NCI-H510A treated with DMSO at 0.1 percent for 48 hours (cell line): ENCODE data around the gene TYK2.
"Not testable (repeated sequence)": the region's sequence is repeated elsewhere in the genome, so short reads cannot be mapped to it uniquely, and the experiment has no call there.

Experiments used
- DNase-seq: peaks from one replicate; lab custom pipeline; 2025; lab: John Stamatoyannopoulos, UW

TYK2 gene

DNA sequence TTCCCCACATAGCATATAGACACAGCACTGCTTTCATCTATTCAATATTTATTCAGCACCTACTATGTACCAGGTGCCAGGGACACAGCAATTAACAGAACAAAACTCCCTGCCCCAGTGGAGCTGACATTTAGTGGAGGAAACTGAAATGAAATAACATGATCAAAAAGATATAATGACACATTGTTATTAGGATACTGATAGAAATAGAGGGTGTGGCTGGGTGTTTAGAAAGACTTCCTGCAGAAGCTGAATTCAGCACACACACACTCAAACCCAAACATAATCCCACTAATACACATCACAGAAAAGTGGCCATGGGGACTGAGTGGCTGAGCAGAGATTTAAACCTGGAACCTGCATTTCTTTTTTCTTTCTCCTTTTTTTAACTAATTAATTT lies 26.7 kb upstream of the TYK2 start:
- DNase-seq: no peak

DNA sequence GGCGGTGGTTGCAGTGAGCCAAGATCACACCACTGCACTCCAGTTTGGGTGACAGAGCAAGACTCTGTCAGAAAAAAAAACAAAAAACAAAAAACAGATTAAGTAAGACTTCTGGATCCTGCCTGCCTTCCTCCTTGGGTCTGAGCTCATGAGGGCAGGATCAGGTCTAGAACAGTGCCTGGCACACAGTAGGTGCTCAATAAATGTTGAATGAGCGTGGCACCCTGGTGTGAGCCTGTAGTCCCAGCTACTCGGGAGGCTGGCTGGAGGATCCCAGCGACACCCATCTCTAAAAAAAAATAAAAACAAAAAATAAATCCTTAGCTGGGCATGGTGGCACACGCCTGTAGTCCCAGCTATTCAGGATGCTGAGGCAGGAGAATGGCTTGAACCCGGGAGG lies 25.8 kb upstream of the TYK2 start:
- no peak for DNase-seq

DNA sequence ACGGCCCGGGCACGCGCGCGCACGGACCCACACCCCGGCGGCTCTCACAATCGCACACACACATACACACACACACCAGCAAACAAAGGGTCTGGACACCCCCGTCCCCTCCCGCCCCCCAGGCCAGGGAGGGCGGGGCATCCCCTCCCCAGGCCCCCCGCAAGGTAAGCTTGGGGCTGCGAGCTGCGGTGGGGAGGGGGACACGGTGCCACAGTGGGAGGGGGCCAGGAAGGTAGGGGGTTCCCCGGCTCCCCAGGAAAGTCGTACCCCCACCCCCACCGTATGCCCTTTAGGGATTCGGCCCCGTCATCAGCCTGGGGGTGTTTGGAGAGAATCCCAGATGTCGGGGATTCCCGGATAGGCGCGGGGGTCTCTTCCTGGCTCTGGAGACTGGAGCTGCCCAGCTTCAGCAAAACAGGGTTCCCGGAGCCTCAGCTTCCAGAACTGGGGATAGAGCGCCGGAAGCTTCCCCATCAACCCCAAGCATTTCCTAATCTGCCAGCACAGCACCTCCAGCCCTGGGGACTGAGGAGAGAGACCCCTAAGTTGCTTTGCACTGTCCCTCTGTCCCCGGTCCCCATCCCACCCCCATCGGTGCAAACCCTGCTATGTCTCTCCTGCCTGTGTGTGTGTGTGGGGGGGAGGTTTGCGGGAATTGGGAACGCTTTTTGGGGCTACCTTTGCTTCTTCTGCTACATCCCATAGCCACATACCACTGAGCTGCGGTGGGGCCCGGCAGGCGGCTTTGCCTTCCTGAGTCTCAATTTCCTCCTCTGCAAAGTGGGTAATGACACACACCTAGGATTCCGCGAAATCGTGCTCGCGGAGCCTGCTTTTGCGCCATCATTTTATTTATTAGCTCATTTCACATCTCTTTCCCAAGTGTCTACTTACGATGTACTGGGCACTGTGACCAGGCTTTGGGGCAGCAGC lies 24.8 kb upstream of the TYK2 start:
- DNase-seq: no peak

DNA sequence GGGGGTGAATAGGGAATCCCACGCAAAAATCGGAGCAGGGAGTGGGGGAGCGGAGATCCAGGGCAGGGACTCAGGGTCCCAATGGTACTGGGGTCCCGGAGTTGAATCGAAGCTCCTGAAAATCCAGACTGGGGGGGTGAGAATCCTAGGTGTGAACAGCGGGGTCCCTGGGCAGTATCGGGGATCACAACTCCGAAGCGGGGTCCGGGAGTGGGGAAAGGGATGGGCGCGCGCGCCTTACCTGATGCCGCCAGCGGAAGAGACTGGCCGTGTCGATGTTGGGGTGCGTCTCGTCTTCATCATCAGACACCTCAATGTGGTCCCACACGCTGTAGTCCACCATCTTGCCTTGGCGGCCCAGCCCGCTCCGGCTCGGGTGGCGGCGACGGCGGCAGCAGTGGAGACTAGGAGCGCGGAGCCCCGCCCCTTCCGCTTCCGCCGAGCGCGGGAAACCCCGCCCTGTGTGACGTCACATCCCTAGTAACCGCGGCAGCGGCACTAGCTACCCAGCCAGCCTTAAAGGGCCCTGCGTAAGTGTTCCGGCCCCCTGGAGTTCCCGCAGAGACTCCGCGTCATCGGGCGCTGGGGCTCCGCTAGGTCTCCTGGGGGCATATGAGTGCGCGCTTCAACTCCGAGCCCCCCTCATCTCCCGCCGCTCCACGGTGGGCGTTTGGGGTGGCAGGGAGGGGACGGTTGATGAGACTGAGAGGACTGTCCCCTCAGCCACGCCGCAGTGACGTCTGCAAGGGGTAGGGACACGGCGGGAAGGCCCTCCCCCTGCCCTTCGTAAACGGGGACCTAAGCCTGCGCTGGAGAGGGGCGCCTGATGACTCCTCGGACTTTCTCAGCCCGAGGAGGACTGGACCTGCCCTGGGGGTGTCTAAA lies 23.0 kb upstream of the TYK2 start, which contains the start of gene CDC37:
CDC37 (minus strand) TSS at position 406 of the 885 bp plus-strand sequence; CDS start at position 343, 63 bp downstream.
- DNase-seq: peak; percentile 99

DNA sequence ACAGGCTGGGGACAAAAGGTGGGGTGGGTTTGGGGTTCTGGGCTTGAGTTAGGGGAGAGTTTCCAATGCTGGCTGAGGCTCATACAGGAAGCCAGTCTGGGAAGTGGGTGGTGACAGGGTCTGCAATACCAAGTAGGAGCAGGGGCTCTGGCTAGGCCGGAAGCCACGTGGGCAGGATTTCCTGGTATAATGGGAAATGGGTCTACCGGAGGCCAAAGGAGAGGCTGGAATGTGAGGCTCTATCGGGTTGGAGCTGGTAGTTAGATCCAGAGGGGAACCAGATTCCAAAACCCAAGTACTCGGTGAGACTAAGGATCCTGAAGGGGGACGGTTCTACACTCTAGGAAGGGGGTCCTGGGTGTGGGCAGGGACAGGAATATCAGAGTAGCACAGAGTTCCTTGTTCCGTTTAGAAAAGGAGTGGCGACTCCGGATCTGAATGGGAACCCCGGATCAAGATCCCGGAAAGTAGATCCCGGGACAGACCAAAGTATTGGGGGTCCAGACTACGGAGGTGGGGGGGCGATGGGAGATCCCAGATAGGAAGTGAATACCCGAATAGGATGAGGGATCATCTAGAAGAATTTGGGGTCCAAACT lies 22.2 kb upstream of the TYK2 start:
- DNase-seq: no peak

DNA sequence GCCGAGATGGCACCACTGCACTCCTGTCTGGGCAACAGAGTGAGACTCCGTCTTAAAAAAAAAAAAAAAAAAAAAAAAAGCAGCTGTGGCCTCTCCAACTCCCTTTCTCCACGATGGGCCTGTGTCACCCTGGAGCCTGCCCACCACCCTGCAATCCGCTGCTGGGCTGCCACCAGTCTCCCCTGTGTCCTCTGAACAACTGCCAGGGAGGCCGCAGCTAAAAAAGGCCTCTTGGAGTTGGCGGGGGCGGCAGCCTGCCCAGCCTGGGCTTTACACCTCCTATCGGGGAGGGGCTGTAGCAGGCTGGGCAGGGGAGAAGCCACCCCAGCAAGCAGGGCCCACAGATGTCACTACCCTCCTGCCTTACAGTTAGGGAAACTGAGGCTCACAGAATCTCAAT lies 19.5 kb upstream of the TYK2 start:
- DNase-seq: no peak

DNA sequence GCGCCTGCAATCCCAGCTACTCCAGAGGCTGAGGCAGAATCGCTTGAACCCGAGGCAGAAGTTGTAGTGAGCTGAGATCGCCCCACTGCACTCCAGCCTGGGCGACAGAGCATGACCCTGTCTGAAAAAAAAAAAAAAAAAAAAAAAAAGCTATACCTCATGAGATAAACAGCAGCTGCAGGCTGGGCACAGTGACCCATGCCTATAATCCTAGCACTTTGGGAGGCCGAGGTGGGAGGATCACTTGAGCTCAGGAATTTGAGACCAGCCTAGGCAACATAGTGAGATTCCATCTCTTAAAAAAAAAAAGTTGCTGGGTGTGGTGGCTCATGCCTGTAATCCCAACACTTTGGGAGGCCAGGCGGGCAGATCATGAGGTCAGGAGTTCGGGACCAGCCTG lies 19.0 kb upstream of the TYK2 start:
- not testable (repeated sequence) for DNase-seq

DNA sequence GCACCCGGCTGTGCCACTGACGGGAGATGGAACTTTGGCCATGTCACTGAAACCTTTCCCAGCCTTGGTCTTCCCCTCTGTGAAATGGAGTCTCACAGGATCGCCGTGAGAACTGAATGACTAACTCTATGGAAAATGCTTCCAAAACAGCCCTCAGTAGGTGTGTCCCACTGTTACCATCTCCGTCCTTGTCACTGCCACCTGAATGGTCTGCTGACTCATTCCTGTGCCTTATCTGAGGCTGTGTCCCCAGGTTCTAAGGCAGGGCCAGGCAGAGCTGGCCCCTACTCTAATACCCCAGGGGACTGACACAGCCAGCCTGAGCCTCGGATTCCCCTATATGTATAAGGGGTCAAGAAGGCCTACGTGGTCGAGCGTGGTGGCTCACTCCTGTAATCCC lies 18.4 kb upstream of the TYK2 start:
- no peak for DNase-seq

DNA sequence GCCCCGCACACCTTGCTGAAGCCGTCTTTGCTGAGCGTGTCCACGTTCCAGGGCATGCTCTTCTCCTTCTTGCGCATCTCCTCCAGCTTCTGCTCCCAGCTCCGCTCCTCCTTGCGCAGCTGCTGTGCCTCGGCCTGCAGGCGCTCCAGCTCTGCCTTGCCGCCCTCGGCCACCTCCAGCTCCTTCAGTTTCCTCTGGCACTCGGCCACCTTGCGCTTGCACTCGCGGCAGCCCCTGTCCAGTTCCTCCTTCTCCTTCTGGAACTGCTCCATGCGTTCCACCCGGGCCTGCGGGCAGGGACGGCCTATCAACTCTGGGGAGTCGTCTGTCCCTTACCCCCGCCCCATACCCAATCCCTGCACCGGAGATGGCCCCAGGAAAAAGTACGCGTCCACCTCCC lies 15.5 kb upstream of the TYK2 start:
- DNase-seq: no peak

DNA sequence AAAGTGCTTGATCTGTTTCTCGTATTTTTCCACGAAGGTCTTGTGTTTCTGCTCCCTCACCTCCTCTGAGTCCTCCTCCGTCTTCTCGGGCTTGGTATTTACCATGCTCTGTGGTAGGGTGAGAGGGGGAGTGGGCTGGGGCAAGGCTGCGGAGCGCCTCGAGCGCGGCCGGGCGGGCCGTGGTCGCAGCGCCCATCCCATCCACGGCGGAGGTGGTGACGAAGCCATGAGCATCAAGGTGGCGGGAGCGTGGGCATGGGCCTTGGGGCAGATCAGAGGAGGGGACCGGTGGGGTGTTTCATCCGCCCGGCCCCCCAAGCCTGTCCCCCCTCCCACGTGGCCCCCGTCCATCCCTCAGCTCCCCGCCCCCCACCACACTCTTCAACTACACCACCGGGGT lies 15.1 kb upstream of the TYK2 start:
- DNase-seq: no peak

DNA sequence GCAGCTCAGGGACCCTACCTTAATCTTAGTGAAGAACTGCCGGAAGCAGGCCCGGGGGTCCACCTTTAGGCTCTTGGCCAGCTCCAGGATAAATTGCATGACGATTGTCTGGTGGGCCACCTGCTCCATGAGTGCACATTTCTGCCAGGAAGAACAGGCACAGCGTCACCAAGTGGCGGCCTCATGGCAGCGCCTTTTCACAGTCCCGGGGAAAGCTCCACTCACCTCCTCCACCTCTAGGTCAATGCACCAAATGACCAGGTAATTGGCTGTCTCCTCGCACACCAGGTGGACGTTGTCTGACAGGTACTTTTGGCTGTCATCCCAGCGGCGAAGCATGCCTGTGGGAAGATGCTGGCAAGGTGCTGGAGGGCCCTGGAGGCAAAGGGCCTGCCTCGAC lies 14.6 kb upstream of the TYK2 start:
- no peak for DNase-seq

DNA sequence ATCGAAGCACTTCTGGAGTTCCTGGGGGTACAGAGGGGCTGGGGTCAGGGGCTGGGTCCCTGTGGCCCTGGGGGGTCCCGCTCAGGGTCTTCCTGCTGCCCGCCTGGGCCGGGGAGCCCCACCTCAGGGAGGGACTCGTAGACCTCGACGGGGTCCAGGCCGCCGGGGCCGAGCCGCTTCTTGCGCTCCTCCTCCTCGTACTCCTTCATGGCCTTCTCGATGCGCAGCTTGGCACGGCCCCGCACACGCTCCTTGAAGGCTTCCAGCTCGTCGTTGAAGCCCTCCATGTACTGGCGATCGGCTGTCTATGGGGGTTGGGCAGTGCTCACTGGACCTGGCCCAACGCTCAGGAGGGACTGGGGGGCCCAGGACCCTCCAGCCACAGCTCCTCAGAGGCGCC lies 12.8 kb upstream of the TYK2 start:
- DNase-seq: no peak

DNA sequence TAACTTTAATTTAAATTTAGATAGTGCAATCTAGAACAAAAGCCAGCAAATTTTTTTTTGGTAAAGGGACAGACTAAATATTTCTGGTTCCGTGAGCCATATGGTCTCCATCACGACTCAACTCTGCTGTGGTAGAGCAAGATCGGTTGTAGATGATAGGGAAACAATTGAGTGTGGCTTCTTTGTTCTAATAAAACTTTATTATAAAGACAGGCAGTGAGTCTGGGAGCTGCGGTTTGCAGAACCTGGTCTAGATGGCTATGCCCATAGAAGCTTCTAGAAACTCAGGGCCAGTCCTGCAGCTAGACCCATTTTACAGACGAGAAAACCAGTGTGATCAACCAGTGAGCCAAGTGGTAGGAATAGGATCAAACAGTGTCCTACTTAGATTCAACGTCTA lies 11.7 kb upstream of the TYK2 start:
- no peak for DNase-seq

DNA sequence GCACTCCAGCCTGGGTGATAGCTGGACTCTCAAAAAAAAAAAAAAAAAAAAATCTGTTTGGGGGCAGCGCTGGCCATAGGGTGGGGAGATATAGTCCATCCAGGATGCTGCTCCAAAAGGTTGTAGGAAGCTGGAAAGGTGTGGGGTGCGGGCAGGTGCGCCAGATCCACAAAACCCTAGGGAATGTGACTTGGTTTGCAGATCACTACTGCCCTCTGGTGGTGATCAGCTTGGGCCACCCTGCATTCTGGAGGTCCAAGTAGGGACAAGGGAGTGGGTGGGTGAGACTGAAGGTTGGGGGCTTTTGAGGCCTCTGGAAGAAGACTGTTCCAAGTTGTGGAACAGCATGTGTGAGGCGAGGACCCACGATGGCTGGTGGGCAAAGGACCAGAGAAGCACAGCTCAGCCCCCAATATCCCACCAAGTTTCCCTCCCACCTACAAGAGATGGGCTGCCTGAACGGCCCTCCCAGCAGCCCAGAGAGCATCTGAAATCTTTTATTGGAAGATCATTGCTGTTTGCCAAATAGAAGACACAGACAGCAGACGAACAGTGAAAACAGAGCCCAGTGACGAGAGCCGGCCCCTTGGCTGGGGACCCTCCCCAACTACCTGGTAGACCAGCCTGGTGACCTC lies 10.4 kb upstream of the TYK2 start:
- DNase-seq: peak; percentile 72

DNA sequence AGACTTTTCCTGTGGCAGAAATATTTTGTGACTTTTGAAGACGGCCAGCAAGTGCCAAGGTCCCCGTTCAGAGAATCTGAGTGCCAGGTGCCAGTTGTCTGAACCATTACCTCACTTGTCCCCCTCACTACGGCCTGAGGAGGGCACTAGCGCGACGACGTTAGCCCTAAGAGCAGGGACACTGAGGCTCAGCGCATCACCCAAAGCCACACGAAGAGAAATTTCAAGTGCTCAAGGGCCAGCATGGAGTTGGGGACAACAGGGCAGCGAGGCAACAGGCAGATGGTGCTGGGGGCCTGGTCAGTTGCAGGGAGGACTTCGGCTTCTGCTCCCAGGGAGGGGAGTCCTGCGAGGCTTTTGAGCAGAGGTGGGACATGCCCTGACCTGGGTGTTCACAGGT lies 9.5 kb upstream of the TYK2 start:
- DNase-seq: peak; percentile 25

DNA sequence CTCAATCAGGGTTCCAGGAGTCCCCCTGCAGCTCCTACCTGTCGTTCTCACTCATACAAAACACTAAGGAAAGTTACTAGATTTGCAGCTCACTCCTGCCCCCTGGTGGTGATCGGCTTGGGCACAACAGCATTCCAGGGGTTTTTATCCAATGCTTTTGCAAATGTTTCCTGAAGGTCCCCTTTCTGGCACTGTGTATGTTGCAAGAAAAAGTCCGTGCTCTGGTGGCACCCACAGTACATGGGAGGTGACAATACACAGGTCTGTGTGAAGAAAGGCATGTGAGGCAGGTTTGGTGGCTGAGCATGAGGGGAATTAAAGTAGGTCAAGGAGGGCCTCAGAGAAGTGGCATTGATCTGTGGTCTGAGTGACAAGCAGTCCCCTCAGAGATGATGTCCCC lies 8.6 kb upstream of the TYK2 start:
- peak; percentile 97 for DNase-seq

DNA sequence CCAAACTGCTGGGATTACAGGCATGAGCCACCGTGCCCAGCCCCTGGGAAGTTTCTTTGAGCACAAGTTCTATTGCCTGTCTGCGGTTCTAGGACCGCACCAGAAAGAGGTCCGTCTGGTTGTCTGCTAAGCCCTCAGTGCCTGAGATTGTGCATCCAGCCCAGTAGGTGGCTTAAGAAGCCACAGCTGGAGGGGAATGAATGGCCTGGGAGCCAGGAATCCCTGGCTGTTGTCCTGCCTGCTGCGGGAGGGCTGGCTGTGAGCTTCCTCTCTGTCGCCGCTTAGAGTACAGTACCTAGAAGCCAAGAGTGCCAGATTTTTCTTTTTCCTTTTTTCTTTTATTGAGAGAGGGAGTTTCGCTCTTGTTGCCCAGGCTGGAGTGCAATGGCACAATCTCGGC lies 4.2 kb upstream of the TYK2 start:
- no peak for DNase-seq

DNA sequence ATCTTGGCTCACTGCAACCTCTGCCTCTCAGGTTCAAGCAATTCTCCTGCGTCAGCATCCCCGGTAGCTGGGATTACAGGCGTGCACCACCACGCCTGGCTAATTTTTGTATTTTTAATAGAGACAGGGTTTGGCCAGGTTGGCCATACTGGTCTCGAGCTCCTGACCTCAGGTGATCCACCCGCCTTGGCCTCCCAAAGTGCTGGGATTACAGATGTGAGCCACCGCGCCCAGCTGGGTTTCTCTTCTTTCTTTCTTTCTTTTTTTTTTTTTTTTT lies 2.8 kb upstream of the TYK2 start:
- not testable (repeated sequence) for DNase-seq

DNA sequence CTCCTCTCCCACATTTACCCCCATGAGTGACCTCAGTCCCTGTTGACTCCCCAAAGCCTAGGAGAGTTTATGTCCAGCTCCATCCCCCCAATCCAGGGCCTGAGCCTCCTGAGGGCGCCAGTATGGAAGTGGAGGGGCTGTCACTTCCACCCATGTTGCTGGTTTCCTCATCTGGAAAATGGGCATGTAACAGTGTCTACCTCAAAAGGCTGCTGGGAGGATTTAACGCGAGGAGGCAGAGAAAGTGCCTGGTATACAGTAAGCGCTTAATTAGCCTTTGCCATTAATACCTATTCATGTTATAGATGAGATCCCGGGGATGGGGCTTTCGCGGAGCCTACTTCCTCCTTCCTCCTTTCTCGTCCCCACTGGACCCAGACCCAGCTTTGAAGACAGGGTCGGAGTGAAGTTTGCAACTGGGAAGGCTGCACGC lies 476 bp downstream of the TYK2 start:
- DNase-seq: peak; percentile 31

DNA sequence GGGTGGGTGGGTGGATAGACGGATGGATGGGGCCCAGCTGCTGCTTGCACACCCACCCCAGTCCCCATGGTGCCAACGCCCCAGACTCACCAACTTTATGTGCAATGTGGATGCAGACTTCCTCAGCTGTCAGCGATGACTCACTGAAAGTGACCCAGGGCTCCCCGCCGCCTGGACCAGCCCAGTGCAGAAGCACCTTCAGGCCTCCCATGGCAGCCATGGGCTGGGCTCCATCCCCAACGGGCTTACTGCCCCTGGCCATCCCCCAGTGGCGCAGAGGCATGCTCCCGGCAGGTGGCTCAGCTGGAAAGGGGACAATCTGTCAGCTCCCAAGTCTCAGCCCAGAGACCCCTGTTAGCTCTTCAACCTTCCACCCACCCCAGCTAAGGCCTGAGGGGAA lies 2.2 kb downstream of the TYK2 start:
- no peak for DNase-seq

DNA sequence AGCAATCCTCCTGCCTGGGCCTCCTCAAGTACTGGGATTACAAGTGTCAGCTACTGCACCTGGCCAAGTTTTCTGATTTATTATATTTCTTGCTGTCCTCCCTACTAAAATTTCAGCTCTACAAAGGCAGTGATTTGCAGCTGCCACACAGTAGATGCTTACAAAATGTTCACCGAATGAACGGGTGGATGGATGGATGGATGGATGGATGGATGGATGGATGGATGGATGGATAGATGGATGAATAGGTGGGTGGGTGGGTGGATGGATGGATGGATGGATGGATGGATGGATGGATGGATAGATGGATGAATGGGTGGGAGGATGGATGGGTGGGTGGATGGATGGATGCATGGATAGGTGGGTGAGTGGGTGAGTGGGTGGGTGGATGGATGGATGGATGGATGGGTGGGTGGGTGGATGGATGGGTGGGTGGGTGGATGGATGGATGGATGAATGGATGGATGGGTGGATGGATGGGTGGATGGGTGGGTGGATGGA lies 3.2 kb downstream of the TYK2 start:
- DNase-seq: not testable (repeated sequence)

DNA sequence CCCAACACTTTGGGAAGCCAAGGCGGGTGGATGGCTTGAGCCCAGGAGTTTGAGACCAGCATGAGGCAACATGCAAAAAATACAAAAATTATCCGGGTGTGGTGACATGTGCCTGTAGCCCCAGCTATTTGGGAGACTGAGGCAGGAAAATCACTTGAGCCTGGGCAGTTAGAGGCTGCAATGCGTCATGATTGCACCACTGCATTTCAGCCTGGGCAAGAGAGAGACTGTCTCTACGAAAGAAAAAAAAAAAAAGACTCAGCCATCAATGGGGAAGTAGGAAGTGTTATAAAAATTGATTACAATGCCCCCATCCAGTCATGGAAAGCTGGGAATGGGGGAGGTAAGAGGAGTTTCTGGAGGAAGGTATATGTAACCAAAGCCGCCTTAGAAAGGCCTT lies 5.4 kb downstream of the TYK2 start:
- no peak for DNase-seq
